Stimulated activated CD8-positive, alpha-beta memory T cell treated with anti-CD3 and anti-CD28 coated beads, Interleukin-2, amount 100 ng/mL, for 48 hours (primary cell): Measurements from ENCODE around the gene ATN1.

Experiments
- DNase-seq, 2 donors: peaks; one replicate each; pipeline ENCODE4 v3.0.0-alpha.2; 2020; ENCODE audit warnings: low read depth in 2 of 2

ATN1 gene

DNA sequence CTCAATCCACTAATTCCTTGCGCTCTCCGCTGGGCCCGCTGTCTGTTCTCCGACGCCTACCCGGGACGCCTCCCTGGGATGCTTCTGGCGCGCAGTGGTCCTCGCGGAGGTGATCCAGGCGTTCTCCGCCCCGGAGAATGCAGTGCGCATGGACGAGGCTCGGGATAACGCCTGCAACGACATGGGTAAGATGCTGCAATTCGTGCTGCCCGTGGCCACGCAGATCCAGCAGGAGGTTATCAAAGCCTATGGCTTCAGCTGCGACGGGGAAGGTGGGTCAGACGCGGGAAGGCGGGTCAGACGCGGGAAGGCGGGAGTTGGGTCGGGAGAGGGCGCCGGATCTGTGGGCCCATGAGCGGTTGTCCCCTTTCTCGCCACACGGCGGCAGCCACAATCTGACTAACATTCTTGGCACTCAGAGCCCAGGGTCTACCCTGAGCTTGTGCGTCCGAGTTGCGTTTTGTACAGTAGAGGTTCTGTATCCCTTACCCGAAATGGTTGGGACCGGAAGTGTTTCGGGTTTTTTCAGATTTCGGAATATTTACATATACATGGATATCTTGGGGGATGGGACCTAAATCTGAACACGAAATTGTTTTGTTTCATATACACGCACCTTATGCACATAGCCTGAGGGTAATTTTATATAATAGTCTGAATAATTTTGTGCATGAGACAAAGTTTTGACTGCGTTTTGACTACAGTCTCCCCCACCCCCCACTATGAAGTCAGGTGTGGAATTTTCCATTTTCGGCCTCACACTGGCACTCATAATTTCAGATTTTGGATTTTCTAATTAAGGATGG lies 16.8 kb downstream of the ATN1 start:
- DNase-seq, result peak; percentile 74 to 84

DNA sequence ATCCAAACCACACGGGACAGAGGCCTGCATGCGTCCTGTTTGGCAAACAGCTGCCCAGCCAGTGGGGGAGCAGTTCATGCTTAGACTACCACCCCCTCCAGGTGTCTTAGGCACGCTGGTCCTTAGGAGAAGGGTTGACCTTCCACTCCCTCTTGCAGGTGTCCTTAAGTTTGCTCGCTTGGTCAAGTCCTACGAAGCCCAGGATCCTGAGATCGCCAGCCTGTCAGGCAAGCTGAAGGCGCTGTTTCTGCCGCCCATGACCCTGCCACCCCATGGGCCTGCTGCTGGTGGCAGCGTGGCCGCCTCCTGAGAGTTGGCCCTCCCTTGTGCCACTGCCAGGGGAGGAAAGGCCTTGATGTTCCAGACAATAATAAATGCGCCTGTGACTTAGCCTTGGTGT lies 17.9 kb downstream of the ATN1 start:
- no peak for DNase-seq

DNA sequence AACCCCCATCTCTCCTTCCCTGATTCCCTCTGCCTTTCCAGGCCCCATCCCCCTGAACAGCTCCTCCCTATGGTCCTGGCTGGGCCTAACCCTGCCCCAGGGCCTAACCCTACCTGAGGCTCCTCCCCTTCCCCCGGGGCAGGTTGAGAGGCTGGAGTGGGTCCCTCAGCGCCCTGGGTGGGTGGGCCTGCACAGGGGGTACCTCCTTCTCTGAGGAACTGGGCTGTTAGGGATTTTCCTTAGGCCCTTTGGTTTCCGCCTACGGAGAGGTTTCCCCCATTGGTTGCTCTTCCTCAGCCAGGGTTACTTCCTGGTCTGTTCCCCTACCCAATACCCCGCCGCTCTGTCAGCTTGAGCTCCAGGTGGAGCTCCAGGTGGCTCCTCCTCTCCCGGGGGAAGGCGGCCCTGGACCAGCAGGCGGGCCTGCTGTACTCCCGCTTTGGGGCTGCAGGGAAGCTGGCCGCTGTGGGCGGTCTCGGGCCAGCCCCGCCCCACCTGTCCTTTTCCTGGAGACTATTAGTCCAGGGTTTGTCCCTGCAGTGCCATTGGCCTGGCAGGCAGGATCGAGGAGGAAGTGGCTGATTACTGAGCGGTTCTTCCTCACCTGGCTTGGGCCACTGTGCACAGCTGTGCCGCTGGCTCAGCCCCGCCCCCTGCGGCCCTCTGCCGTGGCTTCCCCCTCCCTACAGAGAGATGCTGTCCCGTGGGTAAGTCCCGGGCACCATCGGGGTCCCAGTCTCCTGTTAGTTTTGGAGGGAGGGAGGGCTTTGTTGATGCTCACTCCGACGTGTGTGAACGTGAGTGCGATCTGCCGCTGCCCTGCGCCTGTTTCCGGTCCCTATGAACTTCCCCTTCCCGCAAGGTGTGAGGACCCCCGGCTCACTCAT lies 18.5 kb downstream of the ATN1 start:
- no peak for DNase-seq

DNA sequence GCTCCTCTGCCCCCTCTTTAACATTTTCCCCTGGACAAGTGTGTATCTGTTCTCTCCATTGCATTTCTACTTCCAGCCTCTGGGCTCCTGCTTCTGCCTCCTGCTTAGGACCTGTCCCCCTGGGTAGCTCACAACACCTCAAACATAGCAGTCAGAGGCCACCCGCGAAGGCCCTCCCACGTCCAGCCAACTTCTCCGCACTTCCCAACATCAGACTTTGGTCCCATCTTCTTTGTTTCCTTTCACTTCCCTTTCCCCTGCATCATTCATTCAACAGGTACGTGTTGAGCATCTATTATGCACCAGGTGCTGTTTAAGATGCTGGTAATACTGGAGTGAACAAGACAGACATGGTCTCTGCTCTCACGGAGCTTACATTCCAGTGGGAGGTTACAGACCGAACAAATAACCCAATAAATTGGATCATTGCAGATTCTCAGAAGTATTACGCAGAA lies 19.2 kb downstream of the ATN1 start:
- no peak for DNase-seq

DNA sequence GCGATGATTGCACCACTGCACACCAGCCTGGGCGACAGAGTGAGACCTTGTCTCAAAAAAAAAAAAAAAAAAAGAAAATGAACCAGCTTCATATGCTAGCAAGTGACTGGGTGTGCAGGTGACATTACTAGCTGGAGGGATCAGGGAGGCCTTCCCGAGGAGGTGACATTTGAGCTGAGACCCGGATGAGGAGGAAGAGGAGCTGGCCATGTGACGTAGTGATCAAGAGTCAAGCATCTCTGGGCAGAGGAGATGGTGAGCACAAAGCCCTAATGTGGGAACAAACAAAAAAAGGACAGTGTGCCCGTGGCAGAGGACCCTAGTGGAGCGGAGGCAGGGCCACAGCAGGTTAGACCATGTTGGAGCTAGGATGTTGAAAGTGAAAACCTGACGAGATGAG lies 19.9 kb downstream of the ATN1 start:
- no peak for DNase-seq

DNA sequence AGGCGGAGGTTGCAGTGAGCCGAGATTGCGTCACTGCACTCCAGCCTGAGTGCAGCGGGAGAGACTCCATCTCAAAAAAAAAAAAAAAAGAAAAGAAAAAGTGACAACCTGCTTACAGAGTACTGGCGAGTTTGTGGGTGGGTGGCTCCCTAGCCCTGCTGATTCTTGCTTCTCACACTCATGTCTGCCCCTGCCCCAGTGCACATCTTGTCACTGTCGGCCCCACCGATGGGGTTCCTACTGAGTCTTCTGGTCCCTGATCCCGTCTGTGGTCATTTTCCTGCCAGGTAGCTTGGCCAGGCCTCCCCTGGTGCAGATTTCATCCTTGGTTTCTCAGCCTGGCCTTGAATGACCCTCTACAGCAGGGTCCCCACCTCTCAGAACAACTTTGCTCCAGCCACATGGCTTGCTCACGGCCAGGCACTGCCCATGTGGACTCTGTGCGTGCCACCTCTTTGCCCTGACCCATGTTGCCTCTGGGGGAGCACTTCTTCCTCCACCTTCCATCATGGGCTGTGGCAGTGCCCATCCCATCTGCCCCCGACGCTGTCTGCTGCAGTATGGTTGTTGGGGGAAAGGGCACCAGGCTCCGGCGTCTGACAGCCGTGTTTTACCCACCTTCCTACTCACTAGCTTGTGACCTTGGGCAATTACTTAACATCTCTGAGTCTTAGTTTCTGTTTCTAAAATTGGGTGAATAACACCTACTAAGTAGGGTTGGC lies 21.3 kb downstream of the ATN1 start:
- no peak for DNase-seq

DNA sequence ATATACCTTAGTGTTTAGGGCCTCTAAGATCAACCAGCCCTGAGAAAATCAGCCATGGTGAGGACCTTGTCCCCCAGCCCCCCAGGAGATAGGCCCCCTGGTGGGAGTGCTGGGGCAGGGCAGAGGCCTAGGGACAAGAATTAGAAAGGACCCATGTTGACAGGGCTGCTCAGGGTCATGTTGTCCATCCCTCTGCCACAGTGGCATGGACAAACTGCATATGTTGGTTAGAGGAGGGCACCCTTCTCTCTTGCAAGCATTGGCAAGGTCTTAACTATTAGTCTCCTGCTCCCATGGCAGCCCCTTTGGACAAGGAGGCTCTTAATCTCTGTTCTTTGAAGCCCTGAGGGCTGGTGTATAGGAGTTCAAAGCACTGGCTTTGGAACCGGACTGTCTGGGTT lies 22.6 kb downstream of the ATN1 start:
- no peak for DNase-seq

DNA sequence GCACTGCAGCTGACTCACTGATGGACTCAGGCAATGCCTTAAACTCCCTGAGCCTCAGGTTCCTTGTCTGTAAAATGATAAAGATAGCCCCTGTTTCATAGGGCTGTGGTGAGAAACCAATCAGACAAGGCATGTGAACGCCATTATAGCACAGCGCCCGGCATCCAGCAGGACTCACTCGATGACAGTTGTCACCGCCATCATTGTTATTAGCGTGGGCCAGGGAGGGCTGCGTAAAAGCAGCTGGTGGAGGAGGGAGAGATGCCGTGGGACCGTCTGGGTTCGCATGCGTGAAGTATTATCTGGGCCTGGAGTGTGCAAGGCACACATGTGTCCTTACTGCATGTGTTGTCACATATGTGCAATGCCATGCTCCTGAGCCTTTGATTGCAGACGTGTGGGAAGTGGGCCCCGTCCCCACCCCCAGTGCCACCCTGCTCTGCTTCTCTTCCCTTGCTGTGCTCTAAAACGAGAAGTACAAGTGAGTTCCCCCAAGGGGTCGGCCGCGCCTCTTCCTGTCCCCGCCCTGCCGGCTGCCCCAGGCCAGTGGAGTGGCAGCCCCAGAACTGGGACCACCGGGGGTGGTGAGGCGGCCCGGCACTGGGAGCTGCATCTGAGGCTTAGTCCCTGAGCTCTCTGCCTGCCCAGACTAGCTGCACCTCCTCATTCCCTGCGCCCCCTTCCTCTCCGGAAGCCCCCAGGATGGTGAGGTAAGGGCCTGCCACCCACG lies 23.2 kb downstream of the ATN1 start, which contains the start of gene PTPN6:
Gene PTPN6, plus strand, starts transcription at position 546 of the 730 bp plus-strand sequence. Its CDS starts 157 bp downstream, at position 703.
- no peak for DNase-seq

DNA sequence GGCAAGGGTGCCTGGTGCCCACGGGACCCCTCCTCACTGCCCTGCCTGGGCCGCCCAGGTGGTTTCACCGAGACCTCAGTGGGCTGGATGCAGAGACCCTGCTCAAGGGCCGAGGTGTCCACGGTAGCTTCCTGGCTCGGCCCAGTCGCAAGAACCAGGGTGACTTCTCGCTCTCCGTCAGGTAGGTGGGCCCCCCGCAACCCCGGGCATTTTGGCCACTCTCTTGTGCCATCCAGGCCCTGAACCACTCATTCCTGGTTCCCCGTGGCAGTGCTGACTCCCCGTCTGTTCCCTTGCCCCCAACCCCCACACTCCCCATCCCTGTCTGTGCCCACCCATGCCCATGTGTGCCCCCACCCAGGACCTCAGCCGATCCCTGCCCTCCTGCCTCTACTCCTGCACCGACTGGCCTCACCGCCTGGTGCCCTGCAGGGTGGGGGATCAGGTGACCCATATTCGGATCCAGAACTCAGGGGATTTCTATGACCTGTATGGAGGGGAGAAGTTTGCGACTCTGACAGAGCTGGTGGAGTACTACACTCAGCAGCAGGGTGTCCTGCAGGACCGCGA lies 23.9 kb downstream of the ATN1 start:
- no peak for DNase-seq

DNA sequence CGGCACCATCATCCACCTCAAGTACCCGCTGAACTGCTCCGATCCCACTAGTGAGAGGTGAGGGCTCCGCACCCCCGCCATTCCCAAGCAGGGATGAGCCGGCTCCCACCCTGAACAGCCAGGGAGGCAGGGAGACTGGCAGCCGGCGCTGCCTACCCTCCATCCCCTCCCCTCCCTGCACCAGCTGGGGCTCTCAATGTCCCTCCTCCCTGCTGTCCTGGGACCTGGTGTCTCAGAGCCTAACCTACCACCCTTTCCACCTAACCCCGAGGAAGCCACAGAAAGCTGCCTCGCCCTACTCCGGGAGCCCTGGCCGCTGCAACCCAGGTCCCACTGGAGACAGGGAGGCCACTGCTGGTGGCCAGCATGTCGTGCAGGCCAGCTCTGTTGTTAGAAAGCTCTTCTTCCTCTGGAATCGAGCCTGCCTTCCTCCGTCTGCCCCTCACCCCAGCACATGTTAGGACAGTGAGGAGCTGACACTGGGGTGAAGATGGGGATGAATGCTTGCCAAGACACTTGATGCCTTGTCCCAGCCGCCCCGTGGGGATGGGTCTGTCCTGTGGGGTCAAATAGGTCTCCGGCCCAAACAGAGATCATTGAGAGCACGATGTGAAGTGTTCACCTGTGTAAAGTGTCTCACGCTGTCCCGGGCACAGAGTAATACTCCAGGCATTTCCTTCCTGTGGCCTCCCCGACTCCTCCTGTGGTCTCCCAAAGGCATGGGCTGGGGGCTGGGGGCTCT lies 24.5 kb downstream of the ATN1 start:
- no peak for DNase-seq

DNA sequence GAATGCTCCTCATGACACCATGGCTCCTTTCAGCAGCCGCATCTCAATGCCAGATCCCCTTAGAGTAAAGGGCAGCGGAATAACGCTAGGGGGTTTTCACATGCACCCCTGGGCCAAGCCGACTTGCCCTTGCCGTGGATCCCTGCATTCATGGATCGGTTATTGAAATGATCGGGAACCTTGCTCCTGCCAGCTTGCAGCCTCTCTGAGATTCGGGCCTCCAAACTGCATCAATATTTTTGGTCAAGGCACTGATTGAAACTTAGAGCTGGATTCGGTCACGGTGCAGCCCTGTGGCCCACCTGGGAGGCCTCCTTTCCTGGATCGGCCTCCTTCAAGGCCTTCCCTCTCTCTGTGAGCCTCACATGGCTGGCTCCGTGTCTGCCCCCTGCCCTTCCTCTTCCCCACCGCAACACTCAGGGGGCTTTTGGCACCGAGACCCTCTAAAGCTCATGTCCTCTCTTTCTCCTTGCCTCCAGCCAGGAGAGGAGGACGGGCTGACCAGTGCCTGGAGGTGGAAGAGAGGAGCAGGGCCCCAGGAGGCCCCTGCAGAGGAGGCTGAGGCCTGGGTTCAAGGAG lies 25.2 kb downstream of the ATN1 start:
- DNase-seq, result no peak

DNA sequence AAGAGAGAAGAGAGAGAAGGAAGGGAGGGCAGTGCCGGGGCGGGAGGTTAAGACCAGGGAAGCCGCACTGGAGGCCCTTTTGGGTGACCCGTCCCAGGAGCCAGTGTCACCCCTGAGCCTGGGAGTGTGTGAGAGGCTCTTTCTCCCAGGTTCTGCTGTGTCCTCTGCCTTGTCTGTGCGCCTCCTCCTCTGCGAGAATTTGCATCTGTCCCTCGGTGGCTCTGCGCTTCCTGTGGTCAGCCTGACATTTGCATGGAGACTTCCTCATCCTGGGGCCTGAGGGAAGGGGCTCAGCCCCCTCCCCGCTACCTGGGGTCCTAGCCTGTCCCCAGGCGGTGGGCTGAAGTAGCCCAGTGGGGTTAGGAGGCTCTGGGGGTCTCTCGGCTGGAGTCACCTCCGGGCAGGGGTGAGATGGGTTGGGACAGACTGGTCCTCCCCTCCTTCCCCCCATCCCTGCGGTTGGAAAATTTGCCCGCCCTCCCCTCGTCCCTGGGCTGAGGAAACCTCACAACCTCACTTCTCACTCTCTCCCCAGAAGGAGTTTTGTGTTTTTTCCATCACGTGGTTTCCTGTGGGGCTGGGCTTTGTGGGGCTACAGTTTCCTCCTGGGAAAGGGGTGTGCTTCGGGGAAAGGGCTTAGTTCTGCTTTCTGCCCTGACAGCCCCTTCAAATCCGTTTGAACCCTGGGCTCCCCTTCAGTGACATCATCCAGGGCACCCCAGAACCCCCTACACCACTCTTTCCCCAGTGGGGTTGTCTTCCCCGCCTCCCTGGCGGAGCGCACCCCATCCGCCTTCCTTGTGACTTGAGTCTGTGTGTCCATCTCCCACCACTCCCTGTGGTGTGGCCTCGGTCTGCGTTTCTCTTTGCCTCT lies 25.9 kb downstream of the ATN1 start:
- DNase-seq, result peak in 1 of 2 donors; percentile 79

DNA sequence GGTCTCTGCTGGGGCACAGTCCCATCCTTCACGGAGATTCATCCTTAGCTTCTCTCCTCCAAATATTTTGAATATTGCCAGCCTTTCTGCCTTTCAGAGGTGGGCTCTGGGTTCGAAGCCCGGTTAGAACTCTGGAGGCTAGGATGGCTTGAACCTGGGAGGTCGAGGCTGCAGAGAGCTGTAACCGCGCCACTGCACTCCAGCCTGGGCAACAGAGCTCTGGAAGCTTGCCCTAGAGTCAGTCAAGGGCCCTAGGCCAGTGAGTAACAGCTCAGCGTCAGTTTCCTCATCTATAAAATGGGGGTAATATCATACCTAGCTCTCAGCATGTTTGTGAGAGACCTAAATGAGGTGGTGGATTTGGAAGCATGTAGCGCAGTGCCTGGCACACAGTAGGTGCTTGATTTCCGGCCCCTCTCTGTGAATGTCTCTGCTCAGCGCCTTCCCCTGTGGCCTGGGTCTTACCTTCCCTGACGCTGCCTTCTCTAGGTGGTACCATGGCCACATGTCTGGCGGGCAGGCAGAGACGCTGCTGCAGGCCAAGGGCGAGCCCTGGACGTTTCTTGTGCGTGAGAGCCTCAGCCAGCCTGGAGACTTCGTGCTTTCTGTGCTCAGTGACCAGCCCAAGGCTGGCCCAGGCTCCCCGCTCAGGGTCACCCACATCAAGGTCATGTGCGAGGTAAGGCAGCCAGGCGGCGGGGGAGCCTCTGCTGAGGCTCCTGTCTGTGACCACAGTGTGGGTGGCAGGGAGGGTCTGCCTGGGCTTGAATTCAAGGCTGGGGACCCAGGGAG lies 26.8 kb downstream of the ATN1 start:
- no peak for DNase-seq

DNA sequence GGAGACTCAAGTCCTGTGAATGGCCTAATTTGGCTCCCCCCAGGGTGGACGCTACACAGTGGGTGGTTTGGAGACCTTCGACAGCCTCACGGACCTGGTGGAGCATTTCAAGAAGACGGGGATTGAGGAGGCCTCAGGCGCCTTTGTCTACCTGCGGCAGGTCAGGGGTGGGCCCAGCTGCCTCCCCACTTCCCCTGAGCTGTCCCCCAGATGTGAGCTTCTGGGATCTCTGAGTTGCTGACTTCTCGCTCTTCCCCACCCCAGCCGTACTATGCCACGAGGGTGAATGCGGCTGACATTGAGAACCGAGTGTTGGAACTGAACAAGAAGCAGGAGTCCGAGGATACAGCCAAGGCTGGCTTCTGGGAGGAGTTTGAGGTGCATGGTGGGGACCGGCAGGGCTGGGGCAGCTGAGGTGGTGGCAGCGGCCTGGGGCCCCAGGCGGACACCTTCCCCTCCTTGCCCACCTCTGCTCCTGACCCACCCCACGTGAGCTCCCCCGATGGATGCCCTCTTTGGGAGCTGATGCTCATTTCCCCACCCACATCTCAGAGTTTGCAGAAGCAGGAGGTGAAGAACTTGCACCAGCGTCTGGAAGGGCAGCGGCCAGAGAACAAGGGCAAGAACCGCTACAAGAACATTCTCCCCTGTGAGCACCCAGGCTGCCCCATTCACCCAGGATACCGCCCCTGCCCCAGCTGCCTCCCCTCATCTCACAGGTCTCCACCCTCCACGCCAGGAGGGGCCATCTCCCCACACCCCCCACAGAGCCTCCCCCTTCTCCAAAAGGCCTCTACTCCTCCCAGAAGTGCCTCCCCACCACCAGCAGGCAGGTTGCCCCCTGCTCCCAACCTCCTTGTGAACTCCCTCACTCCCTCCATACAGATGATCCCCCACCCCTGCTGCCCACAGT lies 27.6 kb downstream of the ATN1 start:
- DNase-seq, result no peak

DNA sequence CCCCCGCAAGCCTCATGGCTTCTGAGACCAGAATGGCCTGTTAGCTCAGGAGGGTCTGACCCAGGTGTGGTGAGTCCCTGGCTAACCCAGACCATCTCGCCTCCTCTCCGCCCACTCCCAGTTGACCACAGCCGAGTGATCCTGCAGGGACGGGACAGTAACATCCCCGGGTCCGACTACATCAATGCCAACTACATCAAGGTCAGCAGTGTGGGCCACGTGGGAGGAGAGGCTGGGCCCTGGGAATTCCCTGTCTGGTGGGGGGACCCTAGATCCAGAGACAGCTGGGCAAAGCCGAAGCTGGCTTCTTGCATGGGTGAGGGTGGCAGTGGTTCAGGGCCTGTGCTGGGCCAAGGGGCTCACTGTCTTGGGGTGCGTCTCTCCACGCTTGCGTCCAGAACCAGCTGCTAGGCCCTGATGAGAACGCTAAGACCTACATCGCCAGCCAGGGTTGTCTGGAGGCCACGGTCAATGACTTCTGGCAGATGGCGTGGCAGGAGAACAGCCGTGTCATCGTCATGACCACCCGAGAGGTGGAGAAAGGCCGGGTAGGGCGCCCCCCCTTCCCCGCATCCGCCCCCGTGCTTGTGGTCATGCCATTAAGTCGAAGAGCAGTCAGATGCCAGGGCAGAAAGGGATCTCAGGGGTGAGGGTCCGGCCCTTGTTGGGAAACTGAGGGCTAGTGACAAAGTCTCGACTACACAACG lies 28.4 kb downstream of the ATN1 start:
- no peak for DNase-seq

DNA sequence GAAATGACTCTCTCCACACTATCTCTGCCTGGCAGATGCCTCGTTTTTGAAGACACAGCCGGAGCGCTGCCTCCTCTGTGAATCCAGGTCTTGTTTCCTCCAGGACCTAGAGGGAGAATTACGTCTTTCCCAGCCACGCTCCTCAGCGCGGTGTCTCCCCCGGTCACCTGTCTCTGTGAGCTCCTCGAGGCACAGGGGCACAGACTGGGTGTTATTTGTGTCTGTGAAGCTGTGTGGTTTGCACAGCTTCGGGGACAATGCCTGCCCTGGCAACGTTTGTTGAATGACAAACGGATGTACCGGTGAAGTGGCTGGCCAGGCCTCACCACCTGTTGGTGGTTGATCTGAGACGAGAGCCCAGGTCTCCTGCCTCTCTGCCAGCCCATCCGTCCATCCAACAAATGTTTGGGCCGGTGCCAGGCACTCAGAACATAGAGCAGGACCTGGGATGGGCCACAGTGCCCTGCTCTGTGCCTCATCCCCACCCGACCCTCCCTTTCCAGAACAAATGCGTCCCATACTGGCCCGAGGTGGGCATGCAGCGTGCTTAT lies 29.5 kb downstream of the ATN1 start:
- no peak for DNase-seq
